Prostate gland (tissue), 2 donors: ENCODE measurements around the gene ALDH16A1. TPM values are rescaled to one million over a fixed set of nuclear protein-coding genes. Genes with fewer than 3 reads are reported as not detected.

Experiments used
- DNase-seq: peaks from one replicate; pipeline ENCODE4 v3.0.0-alpha.2; 2019; ENCODE audit warnings: low spot score
- H3K27ac ChIP-seq, 2 donors: fragments of 200-600 bp; sonication (generic); 2 replicates each; pipeline ENCODE4 v1.5.1; 2017 to 2019
- H3K27me3 ChIP-seq: fragments of 200-600 bp; sonication (generic); replicated peaks from 2 replicates; pipeline ENCODE4 v1.5.1; 2019; ENCODE audit not compliant: insufficient read depth
- H3K36me3 ChIP-seq, 2 donors: fragments of 200-600 bp; sonication (generic); 1 replicate in 1 of 2; 2 replicates in 1 of 2; pipeline versions ENCODE4 v1.5.1 to v1.8.1; 2017 to 2019
- H3K4me1 ChIP-seq: fragments of 200-600 bp; sonication (generic); replicated peaks from 2 replicates; pipeline ENCODE4 v1.5.1; 2019
- H3K4me3 ChIP-seq, 2 donors: fragments of 200-600 bp; sonication (generic); 2 replicates each; pipeline ENCODE4 v1.5.1; 2017 to 2019
- H3K9me3 ChIP-seq: fragments of 200-600 bp; sonication (generic); 2 replicates; pipeline ENCODE4 v1.5.1; 2017
- CTCF ChIP-seq, 4 experiments: fragments of 200-600 bp in 2 of 4; fragments of 450-650 bp in 2 of 4; sonication (generic) in 2 of 4; IDR thresholded peaks; 1 replicate in 3 of 4; 2 replicates in 1 of 4; pipeline ENCODE4 v1.5.1; 2016 to 2019; ENCODE audit warnings: antibody characterized with exemption in 4 of 4, mild to moderate bottlenecking in 2 of 4, moderate library complexity in 2 of 4
- POLR2A ChIP-seq: fragments of 450-650 bp; IDR thresholded peaks from one replicate; pipeline ENCODE4 v1.6.1; 2016; ENCODE audit warnings: antibody characterized with exemption, mild to moderate bottlenecking
- POLR2AphosphoS5 ChIP-seq: sonication (generic); formaldehyde crosslinking; IDR thresholded peaks from one replicate; pipeline ENCODE4 v1.6.1; 2017; ENCODE audit warnings: antibody characterized with exemption
- WGBS: methylation state at CpG from one replicate; pipeline ENCODE4 v1.1.5; 2018; 5-methylcytosine and 5-hydroxymethylcytosine counted together
- intact Hi-C: fragments of 100-400 bp; cut with DNase I; formaldehyde crosslinking; loops from one replicate; pipeline ENCODE4 v1.14.2; 2022
- total RNA-seq, 2 donors: library from RNA; depleted of rRNA; stranded (reverse); fragments of >200 nt; gene quantifications; one replicate each; pipeline ENCODE4 v1.1.0, GENCODE V29; 2016

Gene ALDH16A1
- total RNA-seq, 2 donors from 2014 or later: 24.3 to 42.0 TPM

- no peaks in the 10 kb centered on the region for H3K36me3 ChIP-seq
- 37% methylated on average over 6 of the region's 6 CpGs for WGBS
- no peak overlapping the region for H3K27ac ChIP-seq
- no peaks in the 10 kb centered on the region for H3K4me1 ChIP-seq
- intact Hi-C loops: loop anchor here (5.0 kb wide), 1 partner anchor 213 kb away; no protein-coding TSS in a partner anchor
- H3K27me3 ChIP-seq: peaks cover 27% of the 10 kb centered on the region
- no peak overlapping the region for H3K4me3 ChIP-seq
- H3K9me3 ChIP-seq: no peaks in the 10 kb centered on the region
- no peak for TF ChIP-seq CTCF (IDR thresholded peaks at IDR 0.05)
- TF ChIP-seq POLR2A: no peak
- TF ChIP-seq POLR2AphosphoS5: no peak
- DNase-seq: no peak
These were observed 13.2 kb upstream of the ALDH16A1 start for GRCh38 chr19:49439836-49440235.

GRCh38 chr19:49440439-49441209, 12.4 kb upstream of the ALDH16A1 start:
- Histone ChIP-seq H3K27me3 (peaks cover 24% of the 10 kb centered on the region), H3K36me3 (no peaks in the 10 kb centered on the region), H3K27ac (no peak overlapping the region), H3K4me3 (peak overlapping the region in 1 of 2 donors; percentile 4), H3K9me3 (no peaks in the 10 kb centered on the region), H3K4me1 (no peaks in the 10 kb centered on the region)
- intact Hi-C loops: loop anchor here (5.0 kb wide), 1 partner anchor 213 kb away; no protein-coding TSS in a partner anchor
- 27% methylated on average over 19 of the region's 19 CpGs for WGBS
- no peak for TF ChIP-seq CTCF (IDR thresholded peaks at IDR 0.05)
- TF ChIP-seq POLR2AphosphoS5: no peak
- TF ChIP-seq POLR2A: no peak
- DNase-seq: no peak

- intact Hi-C loops: loop anchor here (5.0 kb wide), 1 partner anchor 214 kb away; no protein-coding TSS in a partner anchor
- WGBS: 3% methylated on average over 29 of the region's 56 CpGs
These were observed 11.6 kb upstream of the ALDH16A1 start, which contains the start of gene SLC17A7 for GRCh38 chr19:49441210-49441959. SLC17A7 (minus strand) TSS chr19:49441527; CDS start chr19:49441379, 148 bp downstream.

GRCh38 chr19:49441960-49442350, 11.1 kb upstream of the ALDH16A1 start:
- Histone ChIP-seq H3K36me3 (no peaks in the 10 kb centered on the region), H3K9me3 (no peaks in the 10 kb centered on the region), H3K27ac (no peak overlapping the region), H3K4me3 (no peak overlapping the region), H3K4me1 (no peaks in the 10 kb centered on the region), H3K27me3 (peaks cover 15% of the 10 kb centered on the region)
- no peak for DNase-seq
- intact Hi-C loops: loop anchor here (2.0 to 5.0 kb wide), 2 partner anchors 49 to 215 kb away; no protein-coding TSS in a partner anchor
- TF ChIP-seq CTCF (IDR thresholded peaks at IDR 0.05) (no peak), POLR2A (no peak), POLR2AphosphoS5 (no peak)
- WGBS: 22% methylated on average over 14 of the region's 14 CpGs

More at GRCh38 chr19:49441210-49441959, 11.6 kb upstream of the ALDH16A1 start, which contains the start of gene SLC17A7:
- H3K9me3 ChIP-seq: no peaks in the 10 kb centered on the region
- TF ChIP-seq POLR2AphosphoS5: no peak
- no peak for TF ChIP-seq POLR2A
- TF ChIP-seq CTCF (IDR thresholded peaks at IDR 0.05): no peak
- H3K4me1 ChIP-seq: no peaks in the 10 kb centered on the region
- peak within 1 kb of the TSS in 1 of 2 donors; percentile 4 for H3K4me3 ChIP-seq
- DNase-seq: no peak
- no peaks in the 10 kb centered on the region for H3K36me3 ChIP-seq
- no peak within 1 kb of the TSS for H3K27ac ChIP-seq
- H3K27me3 ChIP-seq: peaks cover 18% of the 10 kb centered on the region
